HG02610 (cell line): ENCODE results near the gene TCAP.

ENCODE experiments used
- ATAC-seq: cut with Tn5 transposase; IDR thresholded peaks from one replicate; pipeline ENCODE4 v1.9.1; 2021; ENCODE audit warnings: mild to moderate bottlenecking, moderate library complexity; ENCODE audit not compliant: unreplicated experiment

TCAP gene

DNA sequence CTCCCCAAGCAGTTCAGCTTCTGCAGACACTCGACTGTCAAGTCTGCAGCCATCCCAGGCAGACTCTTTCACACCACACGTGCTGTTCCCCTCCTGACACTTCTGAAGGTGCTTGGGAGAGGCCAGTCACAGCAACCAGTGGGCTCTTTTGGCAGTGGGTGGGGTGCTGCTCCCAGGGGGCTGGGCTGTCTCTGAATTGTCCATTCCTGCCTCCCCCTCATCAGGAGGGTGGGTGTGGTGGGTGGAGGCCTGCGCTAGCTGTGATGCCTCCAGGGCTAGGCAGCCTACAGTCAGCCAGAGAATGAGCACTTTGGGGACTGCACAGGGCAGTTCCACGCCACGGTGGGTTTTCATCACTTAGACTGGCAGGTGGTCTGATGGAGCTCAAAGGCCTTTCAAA lies 17.9 kb upstream of the TCAP start:
- ATAC-seq = no peak

DNA sequence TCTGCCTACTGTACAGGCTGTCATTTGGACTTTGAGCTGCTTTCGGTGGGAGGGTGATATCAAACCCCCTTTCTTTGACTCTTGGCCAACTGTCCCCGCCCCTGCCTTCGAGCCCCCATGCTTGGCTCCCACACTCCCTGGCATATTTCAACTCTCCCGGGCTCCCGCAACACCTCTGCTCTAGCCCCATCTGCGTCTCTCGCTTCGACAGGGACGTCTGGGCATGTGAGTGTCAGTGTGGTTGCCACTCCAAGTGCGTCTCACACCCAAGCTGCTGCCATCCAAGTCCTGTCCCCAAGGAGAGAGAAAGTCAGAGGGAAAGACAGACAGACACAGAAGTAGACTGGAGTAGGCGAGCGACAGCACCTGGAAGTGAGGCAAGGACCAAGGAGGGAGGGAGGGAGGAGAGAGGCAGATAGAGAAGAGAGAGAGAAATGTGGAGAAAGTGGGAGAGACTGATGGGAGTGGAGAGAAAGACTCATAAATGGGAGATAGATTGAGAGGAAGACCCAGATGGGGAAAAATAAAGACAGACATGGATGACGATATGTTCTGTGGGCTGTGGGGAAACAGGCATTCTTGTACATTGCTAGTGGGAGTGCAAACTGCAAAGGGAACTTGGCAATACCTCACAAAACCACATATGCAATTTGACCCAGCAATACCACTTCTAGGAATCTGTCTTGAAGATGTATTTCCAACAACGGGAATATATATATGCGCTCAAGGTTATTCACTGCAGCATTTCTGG lies 16.4 kb upstream of the TCAP start:
- ATAC-seq = no peak

DNA sequence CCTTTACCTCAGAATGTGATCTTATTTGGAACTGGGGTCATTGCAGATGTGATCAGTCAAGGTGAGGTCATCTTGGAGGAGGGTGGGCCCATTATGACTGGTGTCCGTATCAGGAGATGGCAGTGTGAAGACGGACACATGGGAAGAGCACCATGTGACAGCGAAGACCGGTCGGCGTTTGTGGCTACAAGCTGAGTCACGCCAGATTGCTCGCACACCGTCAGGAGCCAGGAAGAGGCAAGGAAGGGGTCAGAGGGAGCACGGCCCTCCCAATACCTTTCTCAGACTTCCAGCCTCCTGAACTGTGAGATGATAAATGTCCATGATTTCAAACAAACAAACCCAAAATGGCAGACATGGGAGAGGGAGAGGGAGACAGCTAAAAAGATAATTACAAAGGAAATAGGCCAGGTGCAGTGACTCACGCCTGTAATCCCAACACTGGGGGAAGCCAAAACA lies 15.0 kb upstream of the TCAP start:
- no peak for ATAC-seq

DNA sequence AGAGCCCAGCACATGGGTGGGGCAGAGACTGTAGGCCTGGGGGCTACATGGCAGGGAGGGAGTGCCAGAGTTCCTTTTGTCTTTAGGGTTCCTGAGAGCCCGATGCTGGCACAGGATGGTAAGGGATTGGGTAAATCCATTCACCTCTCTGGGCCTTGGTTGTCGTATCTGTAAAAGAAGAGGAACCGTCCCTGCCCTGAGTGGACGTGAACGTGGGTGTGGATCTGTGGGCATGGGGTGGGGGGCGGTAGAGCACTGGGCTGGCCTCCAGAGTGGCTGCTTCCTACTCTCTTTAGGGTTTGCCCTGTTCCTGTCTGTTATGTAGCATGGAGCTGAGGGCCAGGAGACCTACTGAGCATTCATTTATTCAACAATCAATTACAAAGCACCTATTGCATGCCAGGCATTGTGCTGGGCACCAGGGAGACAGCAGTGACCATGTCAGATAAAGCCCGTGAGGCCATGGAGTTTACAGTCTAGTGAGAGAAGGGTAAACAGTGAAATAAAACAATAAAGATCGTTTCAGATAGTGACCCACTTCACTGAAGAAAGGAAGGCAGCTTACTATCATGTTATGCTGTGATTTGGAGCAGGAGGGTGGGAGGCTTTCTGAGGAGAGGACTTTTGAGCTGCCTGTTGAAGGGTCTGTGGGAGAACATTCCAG lies 13.1 kb upstream of the TCAP start:
- no peak for ATAC-seq

DNA sequence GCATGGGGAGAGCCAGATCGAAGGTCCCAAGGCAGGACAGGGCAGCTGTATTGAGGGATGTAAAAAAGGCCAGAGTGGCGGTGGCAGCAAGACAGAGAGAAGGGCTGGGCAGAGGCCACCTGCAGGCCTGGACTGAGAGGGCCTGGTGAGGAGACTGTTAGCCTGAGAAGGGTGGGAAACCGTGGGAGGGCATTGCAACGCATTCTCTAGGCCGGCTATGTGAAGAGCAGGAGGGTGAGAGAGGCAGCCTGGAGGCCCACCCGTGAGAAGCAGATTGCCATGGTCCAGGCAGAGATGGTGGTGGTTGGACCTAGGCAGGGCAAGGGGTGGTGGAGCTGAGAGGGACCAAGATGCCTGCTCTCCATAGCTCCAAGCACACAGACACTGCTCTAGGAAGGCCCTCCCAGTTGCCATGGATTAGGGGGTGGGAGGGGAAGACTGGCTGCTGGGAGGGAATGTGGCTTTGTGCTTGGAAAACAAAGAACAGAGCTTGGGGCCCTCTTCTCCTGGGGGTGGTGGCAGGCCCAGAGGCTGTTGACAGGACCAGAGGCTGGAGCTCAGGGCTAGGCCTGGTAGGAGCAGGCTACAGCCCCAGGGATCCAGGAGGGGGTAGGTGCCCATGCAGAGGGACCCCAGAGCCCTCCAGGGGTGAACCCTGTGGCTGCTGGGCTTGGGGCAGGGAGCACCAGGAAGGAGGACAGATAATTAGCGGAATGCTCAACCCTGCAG lies 12.4 kb upstream of the TCAP start:
- ATAC-seq = no peak

DNA sequence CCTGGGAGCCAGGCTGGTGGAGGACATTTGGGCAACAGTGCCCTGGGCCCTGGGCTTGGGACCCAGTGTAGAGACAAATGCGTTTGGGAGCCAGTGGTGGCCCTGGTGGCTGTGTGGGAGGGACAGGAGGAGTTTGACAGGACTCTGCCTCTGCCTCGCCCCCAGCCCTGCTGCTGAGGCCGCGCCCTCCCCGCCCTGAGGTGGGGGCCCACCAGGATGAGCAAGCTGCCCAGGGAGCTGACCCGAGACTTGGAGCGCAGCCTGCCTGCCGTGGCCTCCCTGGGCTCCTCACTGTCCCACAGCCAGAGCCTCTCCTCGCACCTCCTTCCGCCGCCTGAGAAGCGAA lies 11.9 kb upstream of the TCAP start:
- ATAC-seq = no peak

DNA sequence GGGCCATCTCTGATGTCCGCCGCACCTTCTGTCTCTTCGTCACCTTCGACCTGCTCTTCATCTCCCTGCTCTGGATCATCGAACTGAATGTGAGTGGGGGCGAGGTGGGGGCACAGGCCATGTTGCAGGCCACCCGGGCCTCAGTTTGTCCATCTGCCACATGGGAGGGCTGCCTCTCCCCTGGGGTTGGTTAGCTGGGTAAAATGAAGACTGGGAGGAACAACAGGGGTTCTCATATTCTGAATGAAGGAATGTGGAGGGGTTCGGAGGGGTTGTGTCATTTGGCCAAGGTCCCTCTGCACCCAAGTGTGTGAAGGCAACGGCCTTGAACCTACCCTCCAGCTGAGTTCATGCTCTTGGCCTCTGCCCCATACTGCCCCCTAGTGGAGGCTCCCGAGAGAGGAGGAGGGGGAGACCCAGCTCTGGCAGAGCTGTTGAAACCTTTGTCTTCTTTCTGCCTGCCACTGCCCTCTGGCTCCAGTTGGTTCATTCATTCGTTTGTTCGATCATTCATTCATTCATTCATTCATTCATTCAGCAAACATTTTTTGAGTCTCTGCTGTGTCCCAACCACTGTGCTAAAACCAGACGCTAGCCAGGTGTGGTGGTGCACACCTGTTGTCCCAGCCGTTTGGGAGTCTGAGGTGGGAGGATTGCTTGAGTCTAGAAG lies 11.4 kb upstream of the TCAP start:
- no peak for ATAC-seq

DNA sequence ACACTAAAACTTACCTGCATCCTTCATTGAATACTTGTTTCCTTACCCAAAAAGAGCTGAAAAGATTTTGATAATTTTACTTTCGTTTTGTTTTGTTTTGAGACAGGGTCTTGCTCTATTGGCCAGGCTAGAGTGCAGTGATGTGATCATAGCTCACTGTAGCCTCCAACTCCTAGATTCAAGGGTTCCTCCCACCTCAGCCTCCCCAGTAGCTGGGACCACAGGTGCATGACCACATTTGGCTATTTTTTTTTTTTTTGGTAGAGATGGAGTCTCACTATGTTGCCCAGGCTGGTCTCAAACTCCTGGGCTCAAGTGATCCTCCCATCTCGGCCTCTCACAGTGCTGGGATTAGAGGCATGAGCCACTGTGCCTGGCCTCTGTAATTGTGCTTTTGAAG lies 10.0 kb upstream of the TCAP start:
- ATAC-seq = no peak

DNA sequence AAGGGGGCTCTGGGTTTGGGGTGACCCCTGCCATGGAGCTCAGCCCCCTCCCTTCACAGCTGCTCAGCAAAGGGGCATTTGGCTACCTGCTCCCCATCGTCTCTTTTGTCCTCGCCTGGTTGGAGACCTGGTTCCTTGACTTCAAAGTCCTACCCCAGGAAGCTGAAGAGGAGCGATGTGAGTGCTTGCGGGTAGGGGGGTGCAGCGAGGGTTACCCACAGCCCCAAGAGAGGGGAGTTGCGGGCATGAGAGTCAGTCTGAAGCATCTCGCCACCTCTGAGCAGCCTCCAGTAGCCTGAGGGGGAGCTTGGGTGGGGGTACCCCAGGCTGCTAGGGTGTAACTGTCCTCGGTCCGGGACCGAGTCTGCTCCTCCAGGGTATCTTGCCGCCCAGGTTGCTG lies 6.8 kb upstream of the TCAP start:
- ATAC-seq = no peak

DNA sequence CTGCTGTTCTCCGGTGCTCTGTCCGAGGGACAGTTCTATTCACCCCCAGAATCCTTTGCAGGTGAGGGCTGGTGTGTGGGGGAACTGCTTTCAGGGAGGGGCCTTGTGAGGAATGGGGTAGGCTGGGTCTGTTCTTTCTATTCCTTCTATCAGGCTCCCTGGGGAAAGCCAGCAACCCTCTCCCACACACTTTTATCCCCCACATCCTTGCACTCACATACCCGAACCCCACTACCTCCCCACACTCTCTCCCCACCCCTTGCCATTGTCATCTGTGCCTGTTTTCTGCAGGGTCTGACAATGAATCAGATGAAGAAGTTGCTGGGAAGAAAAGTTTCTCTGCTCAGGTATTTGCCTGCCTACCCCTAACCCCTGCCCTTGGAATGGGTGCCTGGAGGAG lies 6.4 kb upstream of the TCAP start:
- no peak for ATAC-seq

DNA sequence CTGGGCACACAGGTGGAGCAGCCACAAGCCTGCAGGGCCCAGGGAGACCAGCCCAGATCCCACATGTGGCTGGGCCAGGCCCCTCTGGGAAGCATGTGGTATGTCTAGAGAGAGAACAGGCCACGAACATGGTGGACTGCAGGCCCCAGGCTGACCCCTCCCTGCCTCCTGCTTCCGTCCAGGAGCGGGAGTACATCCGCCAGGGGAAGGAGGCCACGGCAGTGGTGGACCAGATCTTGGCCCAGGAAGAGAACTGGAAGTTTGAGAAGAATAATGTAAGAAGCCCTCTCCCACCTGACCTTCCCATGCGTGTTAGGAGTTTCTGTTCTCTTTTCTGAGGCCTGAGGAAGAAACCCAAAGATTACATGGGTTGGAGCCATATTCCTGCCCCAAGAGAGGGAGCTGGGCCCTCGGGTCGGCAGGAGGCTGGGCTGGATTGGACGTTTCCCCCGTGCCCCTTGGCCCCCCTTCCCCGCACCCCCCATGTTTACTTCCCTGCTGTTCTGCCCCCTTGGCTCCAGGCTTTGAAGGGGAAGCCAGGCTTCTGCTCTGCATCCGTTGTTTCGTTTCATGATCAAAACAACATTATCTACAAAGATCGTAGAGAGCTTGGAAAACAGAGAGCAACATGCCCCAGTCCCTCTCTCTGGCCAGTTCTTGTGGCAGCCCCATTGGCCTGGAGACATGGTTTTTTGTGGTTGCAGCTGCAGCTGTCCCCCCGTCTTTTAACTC lies 5.7 kb upstream of the TCAP start:
- ATAC-seq = no peak

DNA sequence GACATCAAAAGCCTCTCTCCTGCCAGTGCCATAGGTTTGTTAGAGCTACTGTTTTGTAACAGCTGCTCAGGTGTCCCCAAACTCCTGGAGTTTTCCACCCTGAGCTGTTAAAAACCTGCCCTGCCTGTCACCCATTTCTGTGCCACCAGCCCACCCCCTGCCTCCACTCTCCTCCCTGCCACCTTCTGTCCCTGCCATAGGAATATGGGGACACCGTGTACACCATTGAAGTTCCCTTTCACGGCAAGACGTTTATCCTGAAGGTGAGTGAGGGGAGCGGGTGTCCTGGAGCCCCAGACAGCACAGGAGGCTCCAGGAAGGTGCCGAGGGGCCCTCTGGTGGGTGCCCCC lies 5.2 kb upstream of the TCAP start:
- no peak for ATAC-seq

DNA sequence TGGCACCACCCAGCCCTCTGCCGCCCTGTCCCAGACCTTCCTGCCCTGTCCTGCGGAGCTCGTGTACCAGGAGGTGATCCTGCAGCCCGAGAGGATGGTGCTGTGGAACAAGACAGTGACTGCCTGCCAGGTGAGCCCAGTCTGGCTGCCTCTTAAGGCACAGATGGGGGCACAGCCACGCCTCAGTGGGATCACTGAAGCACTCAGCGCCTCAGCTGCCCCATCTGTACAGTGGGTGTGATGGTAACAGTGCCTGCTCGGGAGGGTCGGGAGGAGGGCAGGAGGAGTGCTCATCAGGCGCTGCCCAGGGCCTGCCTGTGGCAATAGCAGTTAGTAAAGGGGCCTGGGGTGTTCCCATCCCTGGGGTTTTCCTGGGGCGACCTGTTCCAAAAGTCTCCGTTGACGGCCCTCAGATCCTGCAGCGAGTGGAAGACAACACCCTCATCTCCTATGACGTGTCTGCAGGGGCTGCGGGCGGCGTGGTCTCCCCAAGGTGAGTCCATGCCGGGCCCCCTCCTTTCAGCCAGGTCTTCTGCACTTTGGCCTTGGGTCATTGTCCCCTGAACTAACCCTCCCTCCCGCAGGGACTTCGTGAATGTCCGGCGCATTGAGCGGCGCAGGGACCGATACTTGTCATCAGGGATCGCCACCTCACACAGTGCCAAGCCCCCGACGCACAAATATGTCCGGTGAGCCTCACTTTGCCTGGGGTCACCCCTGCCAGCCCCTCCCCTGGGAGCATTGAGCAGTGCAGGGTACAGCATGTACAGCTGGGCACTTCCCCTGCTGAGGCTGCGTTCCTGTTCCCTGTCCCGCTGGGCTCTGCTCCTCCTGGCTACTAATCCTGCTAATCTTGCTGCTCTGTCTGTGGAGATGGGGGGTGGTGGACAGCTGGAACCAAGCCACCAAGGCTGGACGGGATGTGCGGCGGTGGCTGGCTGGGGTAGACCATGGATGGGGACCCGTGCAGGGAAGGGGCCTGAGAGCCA lies 4.5 kb upstream of the TCAP start:
- no peak for ATAC-seq

DNA sequence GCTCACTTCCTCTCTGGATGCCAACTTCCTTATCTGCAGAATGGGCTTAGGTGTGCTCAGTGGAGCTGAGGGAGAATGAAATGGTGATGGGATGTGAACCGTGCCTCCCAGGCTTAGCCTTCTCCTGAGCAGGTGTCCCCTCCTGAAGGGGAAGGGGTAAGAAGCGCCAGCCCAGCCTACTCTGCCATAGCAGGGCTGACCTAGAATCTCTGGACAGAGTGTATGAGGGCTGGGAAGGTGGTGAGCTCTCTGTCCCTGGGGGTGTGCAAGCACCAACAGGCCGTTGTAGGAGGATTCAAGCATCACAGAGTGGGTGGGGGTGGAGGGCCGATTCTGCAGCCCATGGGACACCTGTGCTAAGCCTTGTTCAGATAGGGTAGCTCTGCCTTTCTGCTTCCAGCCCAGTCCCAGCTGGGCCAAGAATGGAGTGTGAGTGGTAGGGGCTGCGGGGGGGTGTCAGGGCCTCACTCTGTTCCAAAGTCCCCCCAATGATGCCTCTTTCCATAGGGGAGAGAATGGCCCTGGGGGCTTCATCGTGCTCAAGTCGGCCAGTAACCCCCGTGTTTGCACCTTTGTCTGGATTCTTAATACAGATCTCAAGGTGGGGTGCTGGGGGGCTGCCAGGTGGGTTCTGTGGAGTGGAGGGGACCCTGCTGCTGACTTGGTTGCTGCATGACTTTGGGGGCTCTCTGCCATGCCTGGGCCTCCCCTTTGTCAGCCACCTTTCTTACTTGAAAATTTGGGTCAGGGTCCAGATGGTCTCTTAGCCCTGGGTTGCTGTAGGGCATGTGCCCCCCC lies 3.2 kb upstream of the TCAP start:
- ATAC-seq = no peak

DNA sequence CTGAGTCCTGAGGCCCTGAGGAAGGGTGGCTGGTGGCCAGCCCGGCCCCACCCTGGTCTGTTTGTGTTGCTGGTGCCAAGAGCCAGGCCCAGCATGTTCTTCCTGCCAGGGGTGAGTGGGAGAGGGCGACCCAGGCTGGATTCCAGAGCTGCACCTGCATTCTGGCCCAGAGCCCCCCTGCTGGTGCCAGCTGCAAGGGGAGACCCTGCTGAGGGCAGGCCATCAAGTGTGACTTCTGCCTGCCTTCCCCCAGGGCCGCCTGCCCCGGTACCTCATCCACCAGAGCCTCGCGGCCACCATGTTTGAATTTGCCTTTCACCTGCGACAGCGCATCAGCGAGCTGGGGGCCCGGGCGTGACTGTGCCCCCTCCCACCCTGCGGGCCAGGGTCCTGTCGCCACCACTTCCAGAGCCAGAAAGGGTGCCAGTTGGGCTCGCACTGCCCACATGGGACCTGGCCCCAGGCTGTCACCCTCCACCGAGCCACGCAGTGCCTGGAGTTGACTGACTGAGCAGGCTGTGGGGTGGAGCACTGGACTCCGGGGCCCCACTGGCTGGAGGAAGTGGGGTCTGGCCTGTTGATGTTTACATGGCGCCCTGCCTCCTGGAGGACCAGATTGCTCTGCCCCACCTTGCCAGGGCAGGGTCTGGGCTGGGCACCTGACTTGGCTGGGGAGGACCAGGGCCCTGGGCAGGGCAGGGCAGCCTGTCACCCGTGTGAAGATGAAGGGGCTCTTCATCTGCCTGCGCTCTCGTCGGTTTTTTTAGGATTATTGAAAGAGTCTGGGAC lies 2.4 kb upstream of the TCAP start:
- no peak for ATAC-seq

DNA sequence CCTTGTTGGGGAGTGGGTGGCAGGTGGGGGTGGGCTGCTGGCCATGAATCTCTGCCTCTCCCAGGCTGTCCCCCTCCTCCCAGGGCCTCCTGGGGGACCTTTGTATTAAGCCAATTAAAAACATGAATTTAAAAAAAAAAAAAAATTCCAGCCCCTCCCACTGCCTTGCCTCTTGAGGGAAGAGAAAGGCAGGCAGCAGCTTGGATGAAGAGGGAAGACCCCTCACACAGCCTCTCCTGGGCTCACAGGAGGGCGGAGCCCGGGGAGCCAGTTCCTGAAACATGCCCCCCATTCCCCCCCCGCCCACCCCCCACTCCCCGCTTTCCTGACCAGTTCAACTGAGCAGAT lies 1.8 kb upstream of the TCAP start:
- no peak for ATAC-seq

DNA sequence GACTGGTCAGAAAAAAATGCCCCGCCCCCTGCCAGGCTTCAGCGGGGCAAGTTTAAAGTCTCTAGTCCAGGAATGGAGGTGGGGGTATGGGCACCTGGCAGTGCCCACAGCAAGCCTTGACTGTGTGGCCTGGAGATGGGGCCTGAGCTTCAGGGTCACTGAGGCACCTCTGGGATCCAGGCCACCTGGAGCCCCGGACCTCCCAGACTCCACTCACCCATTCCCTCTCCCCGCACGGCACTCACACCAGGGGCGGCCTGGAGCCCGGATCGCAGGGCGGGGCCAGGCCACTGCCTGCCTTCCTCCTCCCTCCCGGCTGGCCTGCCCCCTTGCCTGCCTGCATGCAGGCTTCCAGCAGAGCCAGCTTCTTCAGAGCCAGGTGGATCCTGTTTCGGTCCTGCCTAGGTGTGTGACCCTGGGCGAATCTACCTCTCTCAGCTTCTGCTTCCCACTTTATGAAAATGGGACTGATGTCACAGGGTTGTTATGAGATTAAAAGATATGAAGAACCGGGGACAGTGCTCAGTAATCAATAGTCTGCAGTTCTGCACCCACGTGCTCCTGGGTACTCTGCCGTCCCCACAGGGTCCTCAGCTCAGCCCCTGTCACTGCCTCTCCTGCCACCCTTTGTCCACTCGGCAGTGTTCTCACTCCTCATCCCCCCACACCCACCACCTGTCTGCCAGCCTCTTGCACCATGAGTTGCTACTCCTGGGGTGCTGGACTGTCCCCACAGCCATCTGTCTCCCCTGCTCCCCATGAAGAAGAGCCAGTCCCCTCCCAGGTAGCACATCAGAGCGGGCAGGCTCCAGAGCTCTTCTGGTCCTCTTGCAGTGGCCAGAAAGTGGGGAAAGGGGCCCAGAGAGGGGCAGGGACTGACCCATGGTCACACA lies 1.2 kb upstream of the TCAP start:
- ATAC-seq = no peak
